Bronchial epithelial cell (primary cell): ENCODE results near the gene FGFR2. TPM values are rescaled to one million over a fixed set of nuclear protein-coding genes. Genes with fewer than 3 reads are reported as not detected.

ENCODE experiments used
- DNase-seq: peaks from one replicate; pipeline ENCODE4 v3.0.0-alpha.2; 2010; ENCODE audit warnings: low read depth
- FAIRE-seq: peaks from 2 replicates; lab custom pipeline; 2011; peaks lifted over from hg19 to GRCh38; lab: Jason Lieb, UNC
- H3K27me3 ChIP-seq: 2 replicates; pipeline ENCODE4 v1.5.1; 2011; ENCODE audit warnings: low read length; ENCODE audit not compliant: control insufficient read depth, insufficient read depth
- H3K36me3 ChIP-seq: 2 replicates; pipeline ENCODE4 v1.5.1; 2011; ENCODE audit warnings: low read length; ENCODE audit not compliant: control insufficient read depth, insufficient read depth
- H3K4me3 ChIP-seq: 2 replicates; pipeline ENCODE4 v1.5.1; 2011; ENCODE audit warnings: mild to moderate bottlenecking, low read depth, low read length, control low read depth
- CTCF ChIP-seq: IDR thresholded peaks from 2 replicates; pipeline ENCODE4 v1.5.1; 2011; ENCODE audit warnings: mild to moderate bottlenecking, moderate library complexity, low read length, control low read depth, inconsistent platforms; ENCODE audit not compliant: insufficient read depth, severe bottlenecking
- total RNA-seq: library from RNA; depleted of rRNA; stranded (reverse); fragments of >200 nt; gene quantifications from 2 replicates; pipeline ENCODE4 v1.2.1, GENCODE V29; 2014

FGFR2 gene
- total RNA-seq, 1 donor from 2014 or later = 16.8 TPM

- no peaks in the 10 kb centered on the region for H3K27me3 ChIP-seq
- H3K36me3 ChIP-seq = no peaks in the 10 kb centered on the region
- H3K4me3 ChIP-seq = no peak overlapping the region
- no peak for DNase-seq
- FAIRE-seq = peak; percentile 40
- TF ChIP-seq CTCF = no peak
Measured at GRCh38 chr10:121444520-121445165, 153.6 kb downstream of the FGFR2 start.

- Histone ChIP-seq H3K4me3 (no peak overlapping the region), H3K27me3 (no peaks in the 10 kb centered on the region), H3K36me3 (no peaks in the 10 kb centered on the region)
- DNase-seq (no peak), FAIRE-seq (no peak)
- TF ChIP-seq CTCF = no peak
Measured at GRCh38 chr10:121442086-121442935, 155.9 kb downstream of the FGFR2 start.

GRCh38 chr10:121440461-121440860, 157.8 kb downstream of the FGFR2 start:
- DNase-seq (no peak), FAIRE-seq (no peak)
- Histone ChIP-seq H3K27me3 (no peaks in the 10 kb centered on the region), H3K4me3 (no peak overlapping the region), H3K36me3 (no peaks in the 10 kb centered on the region)
- TF ChIP-seq CTCF = no peak

- TF ChIP-seq CTCF = no peak
- Histone ChIP-seq H3K36me3 (no peaks in the 10 kb centered on the region), H3K27me3 (no peaks in the 10 kb centered on the region), H3K4me3 (no peak overlapping the region)
- DNase-seq (no peak), FAIRE-seq (no peak)
Measured at GRCh38 chr10:121438333-121438732, 159.9 kb downstream of the FGFR2 start.

GRCh38 chr10:121437596-121437995, 160.6 kb downstream of the FGFR2 start:
- FAIRE-seq (no peak), DNase-seq (no peak)
- TF ChIP-seq CTCF = no peak
- no peaks in the 10 kb centered on the region for H3K27me3 ChIP-seq
- no peak overlapping the region for H3K4me3 ChIP-seq
- H3K36me3 ChIP-seq = no peaks in the 10 kb centered on the region
